HG03175 (cell line): Measurements from ENCODE around the gene PRICKLE2.
"Not testable (repeated sequence)": the region's sequence is repeated elsewhere in the genome, so short reads cannot be mapped to it uniquely, and the experiment has no call there.

ENCODE experiments used
- ATAC-seq: cut with Tn5 transposase; IDR thresholded peaks from one replicate; pipeline ENCODE4 v1.9.1; 2021; ENCODE audit warnings: mild to moderate bottlenecking, moderate library complexity; ENCODE audit not compliant: unreplicated experiment

The PRICKLE2 gene

DNA sequence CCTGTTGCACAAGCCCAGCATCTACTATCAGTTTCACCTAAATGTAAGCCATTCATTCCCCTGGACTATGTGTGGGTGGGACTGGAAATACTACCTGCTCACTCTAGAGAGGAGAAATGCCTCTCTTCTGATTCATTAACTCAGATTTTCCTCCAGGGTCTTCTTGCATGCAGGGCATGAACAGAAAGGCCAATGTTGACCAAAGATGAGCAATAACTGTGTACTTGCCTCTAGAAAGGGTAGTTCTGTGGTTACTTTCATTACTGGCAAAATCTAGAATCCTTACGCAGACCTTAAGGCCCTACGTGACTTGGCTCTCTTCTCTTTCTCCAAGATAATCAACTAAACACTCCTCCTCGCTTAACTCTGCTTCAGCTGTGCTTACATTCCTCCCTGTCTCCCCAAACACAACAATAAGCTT, 120.6 kb downstream of the PRICKLE2 start:
- ATAC-seq, result no peak

DNA sequence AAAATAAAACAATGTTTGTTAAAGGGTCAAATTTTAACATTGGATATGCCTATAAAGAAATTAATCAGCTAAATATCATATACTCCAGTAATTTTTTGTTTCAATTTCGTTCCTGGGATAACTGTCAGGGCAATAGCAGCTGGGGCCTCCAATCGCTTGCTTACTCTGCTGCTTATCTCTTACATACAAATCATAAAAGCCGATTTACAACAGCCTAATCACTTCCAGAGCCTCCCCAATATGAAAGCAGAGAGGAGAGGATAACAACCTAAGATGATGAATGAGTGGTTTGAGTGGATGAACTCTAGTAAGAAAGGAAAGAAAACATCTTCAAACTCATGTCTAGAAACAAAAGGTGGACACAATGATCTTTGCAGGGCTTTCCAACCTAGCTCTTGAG, 121.3 kb downstream of the PRICKLE2 start:
- no peak for ATAC-seq

- no peak for ATAC-seq
Observed at GRCh38 chr3:64103131-64103530, 122.1 kb downstream of the PRICKLE2 start.

DNA sequence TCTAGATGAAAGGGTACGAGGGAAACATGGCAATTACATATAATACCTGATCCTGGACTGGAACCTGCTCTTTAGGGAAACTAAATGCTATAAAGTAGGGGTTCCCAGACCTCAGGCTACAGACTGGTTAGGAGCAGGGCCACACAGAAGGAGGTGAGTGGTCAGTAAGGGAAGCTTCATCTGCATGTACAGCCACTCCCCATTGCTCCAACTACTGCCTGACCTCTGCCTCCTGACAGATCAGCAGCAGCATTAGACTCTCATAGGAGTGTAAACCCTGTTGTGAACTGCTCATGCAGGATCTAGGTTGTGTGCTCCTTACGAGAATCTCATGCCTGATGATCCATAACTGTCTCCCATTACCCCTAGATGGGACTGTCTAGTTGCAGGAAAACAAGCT, 123.1 kb downstream of the PRICKLE2 start:
- no peak for ATAC-seq

DNA sequence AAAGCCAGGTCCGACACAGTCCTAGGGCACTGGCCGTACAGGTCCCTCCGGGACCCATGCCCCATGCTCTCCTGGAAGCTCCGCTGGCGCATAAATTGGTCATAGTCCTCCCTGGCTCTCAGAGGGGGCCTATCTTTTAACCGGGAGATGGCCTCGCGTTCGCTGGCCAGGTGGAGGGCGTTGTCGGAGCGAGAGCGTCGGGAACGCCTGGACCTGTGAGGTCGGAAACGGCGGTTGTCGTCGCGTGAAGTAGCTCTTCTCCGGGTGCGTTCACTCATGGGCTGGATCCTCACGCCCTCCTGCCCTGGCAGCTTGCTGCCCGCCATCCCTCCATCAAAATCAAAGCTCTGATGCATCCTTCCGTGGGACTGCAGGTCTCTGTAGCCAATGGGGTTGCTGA, 126.0 kb downstream of the PRICKLE2 start:
- ATAC-seq, result no peak

DNA sequence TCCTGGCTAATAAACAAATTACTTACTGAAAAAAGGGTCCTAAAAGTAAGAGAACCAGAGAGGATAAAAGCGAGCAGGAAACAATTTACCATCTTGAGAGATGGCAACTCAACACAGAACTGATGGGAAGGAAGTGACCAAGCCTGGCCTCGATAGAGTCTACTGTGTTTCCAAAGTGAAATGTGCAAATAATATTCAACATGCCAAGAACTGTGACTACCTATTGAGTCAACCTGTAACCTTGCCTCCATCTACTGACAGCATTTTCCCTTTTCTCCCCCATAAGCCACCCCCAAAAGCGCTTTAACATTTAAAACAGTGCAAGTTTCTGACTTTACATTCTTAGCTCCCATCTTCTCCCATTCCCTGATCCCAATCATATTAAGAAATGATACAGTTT, 126.6 kb downstream of the PRICKLE2 start:
- no peak for ATAC-seq

GRCh38 chr3:64097920-64098319, 127.3 kb downstream of the PRICKLE2 start:
- no peak for ATAC-seq

DNA sequence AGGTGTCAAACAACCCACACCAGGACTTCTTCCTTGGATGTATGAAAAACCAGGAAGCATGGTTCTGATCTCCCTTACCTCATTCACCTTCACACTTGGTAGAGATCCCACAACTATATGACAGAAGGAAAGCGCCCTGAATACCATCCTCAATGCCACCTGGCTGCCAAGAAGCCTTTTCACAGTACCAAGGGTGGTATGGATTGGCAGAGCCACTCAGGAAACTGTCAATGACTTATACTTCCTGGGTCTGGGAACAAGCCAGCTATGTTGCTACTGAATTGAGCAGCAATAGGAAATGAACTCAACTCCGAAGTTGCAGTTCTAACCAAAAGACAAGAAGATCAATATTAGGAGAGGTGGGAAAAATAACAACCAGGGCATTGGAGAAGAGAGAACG, 129.5 kb downstream of the PRICKLE2 start:
- no peak for ATAC-seq

- ATAC-seq, result no peak
Observed at GRCh38 chr3:64094713-64095079, 130.6 kb downstream of the PRICKLE2 start.

GRCh38 chr3:64093825-64094712, 131.2 kb downstream of the PRICKLE2 start:
- no peak for ATAC-seq

- ATAC-seq, result no peak
Observed at GRCh38 chr3:64093211-64093610, 132.1 kb downstream of the PRICKLE2 start.

DNA sequence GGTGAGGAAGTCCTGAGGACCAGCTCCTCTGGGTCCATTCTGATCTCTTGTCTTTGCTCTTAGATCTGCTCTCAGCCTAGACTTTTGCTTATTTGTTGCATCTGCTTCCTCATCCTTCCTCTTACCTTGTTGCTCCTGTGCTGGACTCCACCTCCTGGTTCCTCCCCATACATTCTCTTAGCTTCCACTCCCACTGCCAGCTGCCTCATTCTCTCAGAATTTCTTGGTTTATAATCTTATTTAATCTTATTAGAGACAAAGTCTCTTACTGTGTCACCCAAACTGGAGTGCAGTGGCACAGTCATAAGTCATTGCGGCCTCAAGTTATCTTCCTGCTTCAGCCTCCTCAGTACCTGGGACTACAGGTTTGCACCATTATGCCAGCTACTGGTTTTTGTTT, 133.8 kb downstream of the PRICKLE2 start:
- no peak for ATAC-seq

DNA sequence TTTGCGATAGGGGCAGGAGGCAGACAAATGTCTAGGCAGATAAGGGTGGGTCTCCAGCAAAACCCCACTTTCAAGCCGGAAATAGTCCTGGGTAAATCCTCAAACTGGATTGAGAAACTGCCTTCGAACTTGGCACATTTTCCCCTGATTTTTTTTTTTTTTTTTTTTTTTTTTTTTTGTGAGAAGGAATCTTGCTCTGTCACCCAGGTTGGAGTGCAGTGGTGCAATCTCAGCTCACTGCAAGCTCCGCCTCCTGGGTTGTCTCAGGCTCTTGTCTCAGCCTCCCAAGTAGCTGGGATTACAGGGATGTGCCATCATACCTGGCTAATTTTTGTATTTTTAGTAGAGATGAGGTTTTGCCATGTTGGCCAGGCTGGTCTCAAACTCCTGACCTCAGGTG, 135.9 kb downstream of the PRICKLE2 start:
- not testable (repeated sequence) for ATAC-seq

GRCh38 chr3:64088408-64089205, 136.7 kb downstream of the PRICKLE2 start:
- no peak for ATAC-seq

DNA sequence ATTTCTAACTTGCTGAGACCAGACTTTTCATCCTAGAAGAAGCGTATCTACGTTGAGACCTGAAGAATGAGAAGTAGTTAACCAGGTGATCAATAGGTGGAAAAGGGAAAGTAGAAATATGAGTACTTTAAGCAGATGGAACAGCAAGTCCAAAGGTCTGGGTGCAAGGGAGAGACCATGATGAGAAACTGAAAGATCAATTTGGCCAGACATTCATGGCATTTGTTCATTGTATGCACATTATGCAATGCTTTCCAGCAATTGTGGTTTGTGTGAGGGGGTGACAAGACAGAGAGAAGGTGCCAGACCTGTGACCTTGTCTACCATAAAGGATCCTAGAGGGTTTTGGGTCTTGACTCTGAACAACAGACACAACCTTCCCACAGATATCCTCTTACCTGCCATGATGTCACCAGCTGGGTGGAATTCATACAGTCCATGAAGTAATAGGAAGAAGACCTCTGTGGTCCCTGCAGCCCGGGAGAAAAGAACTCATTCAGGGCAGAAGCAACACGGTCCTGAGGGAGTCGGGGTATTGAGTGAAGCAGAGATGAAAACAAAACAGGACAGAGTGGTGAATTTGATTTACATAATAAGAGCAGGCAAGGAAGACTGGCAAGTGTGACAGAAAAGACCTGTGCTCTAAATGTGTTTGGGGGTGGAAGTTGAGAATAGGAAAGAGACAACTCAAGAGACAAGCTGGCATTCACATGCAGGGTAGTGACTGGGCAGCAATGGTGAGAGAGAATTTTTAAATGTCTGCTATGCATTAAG, 138.6 kb downstream of the PRICKLE2 start:
- no peak for ATAC-seq

DNA sequence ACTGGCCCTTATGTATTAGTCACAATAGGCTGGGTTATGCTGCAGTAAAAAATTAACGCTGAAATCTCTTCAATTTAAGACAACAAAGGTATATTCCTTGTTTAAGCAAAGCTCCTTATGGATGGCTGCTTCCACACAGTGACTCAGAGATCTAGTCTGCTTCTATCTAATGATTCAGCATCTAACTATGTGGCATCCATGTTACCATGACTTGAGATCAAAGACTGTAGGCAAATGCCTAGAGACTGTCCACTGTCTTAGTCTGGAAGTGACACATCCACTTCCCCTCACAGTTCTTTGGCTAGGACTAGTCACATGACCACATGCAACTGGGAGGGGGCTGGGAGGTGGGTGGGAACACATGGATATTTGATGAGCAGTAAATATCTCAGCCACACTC, 140.6 kb downstream of the PRICKLE2 start:
- ATAC-seq, result no peak

- no peak for ATAC-seq
Observed at GRCh38 chr3:64083575-64083974, 141.7 kb downstream of the PRICKLE2 start.

GRCh38 chr3:64082961-64083541, 142.2 kb downstream of the PRICKLE2 start:
- no peak for ATAC-seq

GRCh38 chr3:64082411-64082810, 142.9 kb downstream of the PRICKLE2 start:
- no peak for ATAC-seq

DNA sequence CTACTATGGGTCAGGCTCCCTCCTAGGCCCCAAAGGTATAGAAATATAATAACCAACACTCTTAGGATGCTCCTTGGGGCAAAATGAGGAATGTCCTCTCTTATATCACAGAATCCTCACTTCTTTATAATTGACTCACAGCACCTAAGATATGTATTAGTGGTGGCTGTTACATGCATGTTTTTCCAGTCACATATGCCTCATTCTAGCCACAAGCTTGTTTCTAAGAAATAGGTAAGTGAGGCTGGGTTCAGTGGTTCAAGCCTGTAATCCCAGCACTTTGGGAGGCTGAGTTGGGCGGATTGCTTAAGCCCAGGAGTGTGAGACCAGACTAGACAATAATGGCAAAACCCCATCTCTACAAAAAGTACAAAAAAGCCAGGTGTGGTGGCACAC, 144.0 kb downstream of the PRICKLE2 start:
- no peak for ATAC-seq
